HG03025 (cell line): ENCODE data around the gene RNF180.
A peak's percentile ranks its signal among the peaks of the same experiment; 100 is the strongest.

ENCODE experiments used
- ATAC-seq: cut with Tn5 transposase; IDR thresholded peaks from one replicate; pipeline ENCODE4 v1.9.1; 2021; ENCODE audit warnings: mild to moderate bottlenecking, moderate library complexity; ENCODE audit not compliant: unreplicated experiment, low FRiP score

RNF180 gene

GRCh38 chr5:64165500-64166200 is at the start of gene RNF180:
Gene RNF180 (plus strand): TSS chr5:64165843. CDS start chr5:64200808, 34,965 bp downstream.
- ATAC-seq = no peak

GRCh38 chr5:64125521-64125920 is 40.1 kb upstream of the RNF180 start:
- ATAC-seq = no peak

- ATAC-seq = no peak
Observed at GRCh38 chr5:64126202-64126741, 39.4 kb upstream of the RNF180 start.

GRCh38 chr5:64140018-64140417 is 25.6 kb upstream of the RNF180 start:
- no peak for ATAC-seq

- no peak for ATAC-seq
Observed at GRCh38 chr5:64144425-64145215, 21.0 kb upstream of the RNF180 start.

- ATAC-seq = no peak
Observed at GRCh38 chr5:64145216-64145895, 20.3 kb upstream of the RNF180 start.

GRCh38 chr5:64147379-64147778 is 18.3 kb upstream of the RNF180 start:
- no peak for ATAC-seq

- no peak for ATAC-seq
Observed at GRCh38 chr5:64147849-64148441, 17.7 kb upstream of the RNF180 start.

GRCh38 chr5:64149268-64149667 is 16.4 kb upstream of the RNF180 start:
- no peak for ATAC-seq

GRCh38 chr5:64149857-64150521 is 15.7 kb upstream of the RNF180 start:
- no peak for ATAC-seq

GRCh38 chr5:64156261-64156660 is 9.4 kb upstream of the RNF180 start:
- no peak for ATAC-seq

GRCh38 chr5:64158827-64159226 is 6.8 kb upstream of the RNF180 start:
- ATAC-seq = no peak

- no peak for ATAC-seq
Observed at GRCh38 chr5:64160201-64160600, 5.4 kb upstream of the RNF180 start.

GRCh38 chr5:64161420-64161819 is 4.2 kb upstream of the RNF180 start:
- ATAC-seq = peak; percentile 57

GRCh38 chr5:64163135-64163534 is 2.5 kb upstream of the RNF180 start:
- no peak for ATAC-seq

- ATAC-seq = no peak
Observed at GRCh38 chr5:64163746-64164145, 1.9 kb upstream of the RNF180 start.

- ATAC-seq = no peak
Observed at GRCh38 chr5:64164166-64164565, 1.5 kb upstream of the RNF180 start.

GRCh38 chr5:64165160-64165499 is 513 bp upstream of the RNF180 start:
- no peak for ATAC-seq

- no peak for ATAC-seq
Observed at GRCh38 chr5:64166201-64166959, 737 bp downstream of the RNF180 start.

GRCh38 chr5:64176301-64176700 is 10.7 kb downstream of the RNF180 start:
- ATAC-seq = no peak
